ENCODE results near the gene TGIF1. TPM values are rescaled to one million over a fixed set of nuclear protein-coding genes. Genes with fewer than 3 reads are reported as not detected.
A peak's percentile ranks its signal among the peaks of the same experiment; 100 is the strongest.

The TGIF1 gene
- total and polyA plus RNA-seq, 9 of the 15 experiments (the other 6 are each of a cell fraction or from before 2014, with no cell fraction given) = 16.1 to 77.7 (median 44.6) TPM

DNA sequence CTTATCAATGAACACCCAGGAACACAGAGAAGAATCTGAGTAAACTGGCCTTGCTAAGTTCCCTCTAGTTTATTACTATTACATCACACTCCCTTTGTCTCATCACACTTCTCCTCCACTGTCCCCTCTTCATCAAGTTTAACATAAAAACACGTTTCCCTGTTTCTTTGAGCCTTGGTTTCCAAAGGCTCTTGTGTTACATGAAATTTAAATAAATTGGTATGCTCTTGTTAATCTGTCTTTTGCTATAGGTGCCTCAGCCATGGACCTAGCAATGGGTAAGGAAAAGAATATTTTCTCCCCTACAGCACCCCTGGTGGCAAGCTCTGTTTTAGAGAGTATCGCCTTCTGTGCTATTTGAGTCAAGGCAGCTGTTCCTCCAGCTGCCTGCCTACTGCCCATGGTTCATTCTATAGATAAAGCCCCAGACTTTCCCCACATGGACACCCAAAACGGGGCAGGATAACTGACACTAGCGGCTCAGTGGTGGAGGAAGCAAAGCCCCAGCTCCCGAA, 31.8 kb downstream of the TGIF1 start (continued):
- TF ChIP-seq ZBED1 (IDR thresholded peaks at IDR 0.05) (no peak), CXXC5 (CRISPR knock-in tag; IDR thresholded peaks at IDR 0.05) (no peak), ZNF764 (CRISPR knock-in tag; IDR thresholded peaks at IDR 0.05; ENCODE audit: low read depth) (no peak), TAF1 (IDR thresholded peaks at IDR 0.05; ENCODE audit: control insufficient read depth, extremely low read depth, insufficient read depth, low read length, severe bottlenecking) (no peak), HSF4 (CRISPR knock-in tag; IDR thresholded peaks at IDR 0.05; ENCODE audit: borderline replicate concordance) (no peak), BRD9 (IDR thresholded peaks at IDR 0.05; ENCODE audit: low read depth, partially characterized antibody) (no peak), SMARCE1 (IDR thresholded peaks at IDR 0.05) (0 out of 2 replicates have a peak, but pooled peaks have one; percentile 17), DPF2 (IDR thresholded peaks at IDR 0.05) (peak; percentile 56; the same call in 1 of the 2 replicates)
- TF ChIP-seq, protein P1, sequence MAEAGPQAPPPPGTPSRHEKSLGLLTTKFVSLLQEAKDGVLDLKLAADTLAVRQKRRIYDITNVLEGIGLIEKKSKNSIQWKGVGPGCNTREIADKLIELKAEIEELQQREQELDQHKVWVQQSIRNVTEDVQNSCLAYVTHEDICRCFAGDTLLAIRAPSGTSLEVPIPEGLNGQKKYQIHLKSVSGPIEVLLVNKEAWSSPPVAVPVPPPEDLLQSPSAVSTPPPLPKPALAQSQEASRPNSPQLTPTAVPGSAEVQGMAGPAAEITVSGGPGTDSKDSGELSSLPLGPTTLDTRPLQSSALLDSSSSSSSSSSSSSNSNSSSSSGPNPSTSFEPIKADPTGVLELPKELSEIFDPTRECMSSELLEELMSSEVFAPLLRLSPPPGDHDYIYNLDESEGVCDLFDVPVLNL (CRISPR knock-in tag; IDR thresholded peaks at IDR 0.05; ENCODE audit: low read depth) = no peak
- TF ChIP-seq, protein P2, sequence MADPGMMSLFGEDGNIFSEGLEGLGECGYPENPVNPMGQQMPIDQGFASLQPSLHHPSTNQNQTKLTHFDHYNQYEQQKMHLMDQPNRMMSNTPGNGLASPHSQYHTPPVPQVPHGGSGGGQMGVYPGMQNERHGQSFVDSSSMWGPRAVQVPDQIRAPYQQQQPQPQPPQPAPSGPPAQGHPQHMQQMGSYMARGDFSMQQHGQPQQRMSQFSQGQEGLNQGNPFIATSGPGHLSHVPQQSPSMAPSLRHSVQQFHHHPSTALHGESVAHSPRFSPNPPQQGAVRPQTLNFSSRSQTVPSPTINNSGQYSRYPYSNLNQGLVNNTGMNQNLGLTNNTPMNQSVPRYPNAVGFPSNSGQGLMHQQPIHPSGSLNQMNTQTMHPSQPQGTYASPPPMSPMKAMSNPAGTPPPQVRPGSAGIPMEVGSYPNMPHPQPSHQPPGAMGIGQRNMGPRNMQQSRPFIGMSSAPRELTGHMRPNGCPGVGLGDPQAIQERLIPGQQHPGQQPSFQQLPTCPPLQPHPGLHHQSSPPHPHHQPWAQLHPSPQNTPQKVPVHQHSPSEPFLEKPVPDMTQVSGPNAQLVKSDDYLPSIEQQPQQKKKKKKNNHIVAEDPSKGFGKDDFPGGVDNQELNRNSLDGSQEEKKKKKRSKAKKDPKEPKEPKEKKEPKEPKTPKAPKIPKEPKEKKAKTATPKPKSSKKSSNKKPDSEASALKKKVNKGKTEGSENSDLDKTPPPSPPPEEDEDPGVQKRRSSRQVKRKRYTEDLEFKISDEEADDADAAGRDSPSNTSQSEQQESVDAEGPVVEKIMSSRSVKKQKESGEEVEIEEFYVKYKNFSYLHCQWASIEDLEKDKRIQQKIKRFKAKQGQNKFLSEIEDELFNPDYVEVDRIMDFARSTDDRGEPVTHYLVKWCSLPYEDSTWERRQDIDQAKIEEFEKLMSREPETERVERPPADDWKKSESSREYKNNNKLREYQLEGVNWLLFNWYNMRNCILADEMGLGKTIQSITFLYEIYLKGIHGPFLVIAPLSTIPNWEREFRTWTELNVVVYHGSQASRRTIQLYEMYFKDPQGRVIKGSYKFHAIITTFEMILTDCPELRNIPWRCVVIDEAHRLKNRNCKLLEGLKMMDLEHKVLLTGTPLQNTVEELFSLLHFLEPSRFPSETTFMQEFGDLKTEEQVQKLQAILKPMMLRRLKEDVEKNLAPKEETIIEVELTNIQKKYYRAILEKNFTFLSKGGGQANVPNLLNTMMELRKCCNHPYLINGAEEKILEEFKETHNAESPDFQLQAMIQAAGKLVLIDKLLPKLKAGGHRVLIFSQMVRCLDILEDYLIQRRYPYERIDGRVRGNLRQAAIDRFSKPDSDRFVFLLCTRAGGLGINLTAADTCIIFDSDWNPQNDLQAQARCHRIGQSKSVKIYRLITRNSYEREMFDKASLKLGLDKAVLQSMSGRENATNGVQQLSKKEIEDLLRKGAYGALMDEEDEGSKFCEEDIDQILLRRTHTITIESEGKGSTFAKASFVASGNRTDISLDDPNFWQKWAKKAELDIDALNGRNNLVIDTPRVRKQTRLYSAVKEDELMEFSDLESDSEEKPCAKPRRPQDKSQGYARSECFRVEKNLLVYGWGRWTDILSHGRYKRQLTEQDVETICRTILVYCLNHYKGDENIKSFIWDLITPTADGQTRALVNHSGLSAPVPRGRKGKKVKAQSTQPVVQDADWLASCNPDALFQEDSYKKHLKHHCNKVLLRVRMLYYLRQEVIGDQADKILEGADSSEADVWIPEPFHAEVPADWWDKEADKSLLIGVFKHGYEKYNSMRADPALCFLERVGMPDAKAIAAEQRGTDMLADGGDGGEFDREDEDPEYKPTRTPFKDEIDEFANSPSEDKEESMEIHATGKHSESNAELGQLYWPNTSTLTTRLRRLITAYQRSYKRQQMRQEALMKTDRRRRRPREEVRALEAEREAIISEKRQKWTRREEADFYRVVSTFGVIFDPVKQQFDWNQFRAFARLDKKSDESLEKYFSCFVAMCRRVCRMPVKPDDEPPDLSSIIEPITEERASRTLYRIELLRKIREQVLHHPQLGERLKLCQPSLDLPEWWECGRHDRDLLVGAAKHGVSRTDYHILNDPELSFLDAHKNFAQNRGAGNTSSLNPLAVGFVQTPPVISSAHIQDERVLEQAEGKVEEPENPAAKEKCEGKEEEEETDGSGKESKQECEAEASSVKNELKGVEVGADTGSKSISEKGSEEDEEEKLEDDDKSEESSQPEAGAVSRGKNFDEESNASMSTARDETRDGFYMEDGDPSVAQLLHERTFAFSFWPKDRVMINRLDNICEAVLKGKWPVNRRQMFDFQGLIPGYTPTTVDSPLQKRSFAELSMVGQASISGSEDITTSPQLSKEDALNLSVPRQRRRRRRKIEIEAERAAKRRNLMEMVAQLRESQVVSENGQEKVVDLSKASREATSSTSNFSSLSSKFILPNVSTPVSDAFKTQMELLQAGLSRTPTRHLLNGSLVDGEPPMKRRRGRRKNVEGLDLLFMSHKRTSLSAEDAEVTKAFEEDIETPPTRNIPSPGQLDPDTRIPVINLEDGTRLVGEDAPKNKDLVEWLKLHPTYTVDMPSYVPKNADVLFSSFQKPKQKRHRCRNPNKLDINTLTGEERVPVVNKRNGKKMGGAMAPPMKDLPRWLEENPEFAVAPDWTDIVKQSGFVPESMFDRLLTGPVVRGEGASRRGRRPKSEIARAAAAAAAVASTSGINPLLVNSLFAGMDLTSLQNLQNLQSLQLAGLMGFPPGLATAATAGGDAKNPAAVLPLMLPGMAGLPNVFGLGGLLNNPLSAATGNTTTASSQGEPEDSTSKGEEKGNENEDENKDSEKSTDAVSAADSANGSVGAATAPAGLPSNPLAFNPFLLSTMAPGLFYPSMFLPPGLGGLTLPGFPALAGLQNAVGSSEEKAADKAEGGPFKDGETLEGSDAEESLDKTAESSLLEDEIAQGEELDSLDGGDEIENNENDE (IDR thresholded peaks at IDR 0.05; ENCODE audit: low read depth, low read length) = no peak
- TF ChIP-seq, protein P3, sequence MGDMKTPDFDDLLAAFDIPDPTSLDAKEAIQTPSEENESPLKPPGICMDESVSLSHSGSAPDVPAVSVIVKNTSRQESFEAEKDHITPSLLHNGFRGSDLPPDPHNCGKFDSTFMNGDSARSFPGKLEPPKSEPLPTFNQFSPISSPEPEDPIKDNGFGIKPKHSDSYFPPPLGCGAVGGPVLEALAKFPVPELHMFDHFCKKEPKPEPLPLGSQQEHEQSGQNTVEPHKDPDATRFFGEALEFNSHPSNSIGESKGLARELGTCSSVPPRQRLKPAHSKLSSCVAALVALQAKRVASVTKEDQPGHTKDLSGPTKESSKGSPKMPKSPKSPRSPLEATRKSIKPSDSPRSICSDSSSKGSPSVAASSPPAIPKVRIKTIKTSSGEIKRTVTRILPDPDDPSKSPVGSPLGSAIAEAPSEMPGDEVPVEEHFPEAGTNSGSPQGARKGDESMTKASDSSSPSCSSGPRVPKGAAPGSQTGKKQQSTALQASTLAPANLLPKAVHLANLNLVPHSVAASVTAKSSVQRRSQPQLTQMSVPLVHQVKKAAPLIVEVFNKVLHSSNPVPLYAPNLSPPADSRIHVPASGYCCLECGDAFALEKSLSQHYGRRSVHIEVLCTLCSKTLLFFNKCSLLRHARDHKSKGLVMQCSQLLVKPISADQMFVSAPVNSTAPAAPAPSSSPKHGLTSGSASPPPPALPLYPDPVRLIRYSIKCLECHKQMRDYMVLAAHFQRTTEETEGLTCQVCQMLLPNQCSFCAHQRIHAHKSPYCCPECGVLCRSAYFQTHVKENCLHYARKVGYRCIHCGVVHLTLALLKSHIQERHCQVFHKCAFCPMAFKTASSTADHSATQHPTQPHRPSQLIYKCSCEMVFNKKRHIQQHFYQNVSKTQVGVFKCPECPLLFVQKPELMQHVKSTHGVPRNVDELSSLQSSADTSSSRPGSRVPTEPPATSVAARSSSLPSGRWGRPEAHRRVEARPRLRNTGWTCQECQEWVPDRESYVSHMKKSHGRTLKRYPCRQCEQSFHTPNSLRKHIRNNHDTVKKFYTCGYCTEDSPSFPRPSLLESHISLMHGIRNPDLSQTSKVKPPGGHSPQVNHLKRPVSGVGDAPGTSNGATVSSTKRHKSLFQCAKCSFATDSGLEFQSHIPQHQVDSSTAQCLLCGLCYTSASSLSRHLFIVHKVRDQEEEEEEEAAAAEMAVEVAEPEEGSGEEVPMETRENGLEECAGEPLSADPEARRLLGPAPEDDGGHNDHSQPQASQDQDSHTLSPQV (IDR thresholded peaks at IDR 0.05) = no peak; the same call in 1 of the 2 replicates

All from K562 (cell line).